ENCODE results near the gene CDK9. TPM values are rescaled to one million over a fixed set of nuclear protein-coding genes. Genes with fewer than 3 reads are reported as not detected.

The CDK9 gene
- total and polyA plus RNA-seq, 2 of the 4 experiments (the other 2 are of a cell fraction), result 30.3 to 49.9 TPM

DNA sequence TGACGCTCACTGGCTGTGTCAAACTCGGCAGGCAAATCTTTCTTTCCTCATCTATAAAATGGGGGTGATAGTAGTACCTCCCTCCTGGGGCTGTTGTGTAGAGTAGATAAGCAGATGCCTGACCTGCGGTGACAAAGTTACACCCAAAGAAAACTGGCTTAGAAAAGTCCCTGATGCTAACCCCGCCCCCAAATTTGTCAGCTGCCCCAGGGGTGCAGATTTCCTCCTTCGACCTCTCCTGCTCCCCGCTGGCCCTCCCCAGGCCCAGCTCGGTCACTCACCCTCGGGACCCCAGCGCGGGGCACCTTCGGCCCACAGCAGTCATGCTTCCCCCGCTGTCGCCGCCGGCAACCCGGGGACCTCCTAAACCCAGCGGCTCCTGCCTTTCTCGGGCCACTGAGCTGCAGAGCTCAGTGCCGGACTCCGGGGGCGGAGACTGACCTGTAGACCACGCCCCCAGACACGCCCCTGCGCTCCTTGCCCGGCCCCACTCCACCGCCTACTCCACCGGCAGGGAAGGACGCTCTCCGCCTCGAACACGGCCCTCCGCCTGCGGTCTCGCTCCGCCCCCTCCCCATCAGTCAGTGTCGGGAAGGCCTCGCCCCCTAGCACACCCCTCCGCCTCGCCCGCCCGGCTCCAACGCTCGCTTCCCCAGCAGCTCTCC is 14.8 kb upstream of the CDK9 start:
- peaks cover 2% of the 10 kb centered on the region; the same call in 1 of the 2 replicates for H3K4me1 ChIP-seq (ENCODE audit: control insufficient read depth, insufficient read depth, low read length)
- intact Hi-C loops (cut with micrococcal nuclease), result no loop called here
- peak; percentile 95 for DNase-seq
- in situ Hi-C loops (cut with MboI; ENCODE audit: low sequenced_read_pairs), result no loop called here
- no peak overlapping the region for H3K14ac ChIP-seq (replicated peaks; ENCODE audit: low read depth, low read length)
- H3K27me3 ChIP-seq (ENCODE audit: control insufficient read depth, insufficient read depth, low read length), result peaks cover 3% of the 10 kb centered on the region
- H3K18ac ChIP-seq (ENCODE audit: low read depth, low read length), result no peak overlapping the region
- no peak overlapping the region for H3K4ac ChIP-seq (ENCODE audit: low read depth, low read length)
- no peak overlapping the region for H3K27ac ChIP-seq (ENCODE audit: insufficient read depth, low read length)
- no peak overlapping the region for H3K23ac ChIP-seq (ENCODE audit: low read depth, low read length)
- no peak overlapping the region for H3K9ac ChIP-seq (ENCODE audit: low read depth, low read length)
- no peaks in the 10 kb centered on the region; the same call in 1 of the 2 replicates for H3K9me1 ChIP-seq (ENCODE audit: insufficient read depth, low read length)
- H2BK120ac ChIP-seq (ENCODE audit: low read depth, low read length), result no peak overlapping the region
- 1% methylated on average over 35 of the region's 43 CpGs; no CpG with 5 or more reads in 1 of the 2 experiments for WGBS, 2 experiments (ENCODE audit: extremely low coverage in 2 of 2, insufficient read length in 1 of 2)
- peak overlapping the region; percentile 71 for H3K4me2 ChIP-seq (ENCODE audit: low read depth, low read length)
- no peaks in the 10 kb centered on the region for H3K9me3 ChIP-seq (ENCODE audit: control insufficient read depth, insufficient read depth, low read length)
- POLR2A ChIA-PET (ENCODE audit: unreplicated experiment), result interaction anchor here (0.8 kb wide), 1 partner anchor 22 kb away, joined by 3 read pairs; no protein-coding TSS in a partner anchor
- no peaks in the 10 kb centered on the region for H3K79me1 ChIP-seq (ENCODE audit: low read depth in 1 of 2, low read length in 2 of 2)
- peak; percentile 99 for ATAC-seq (ENCODE audit: low read depth)
- H4K20me1 ChIP-seq (ENCODE audit: insufficient read depth, low read length), result no peaks in the 10 kb centered on the region
- BruUV-seq (replicated peaks), result no TSS peak
- H2BK15ac ChIP-seq (ENCODE audit: low read depth, low read length), result no peak overlapping the region
- H3K36me3 ChIP-seq (ENCODE audit: control insufficient read depth, insufficient read depth, low read length), result no peaks in the 10 kb centered on the region
- CTCF ChIA-PET, result no interaction called here
- no peak overlapping the region for H2BK20ac ChIP-seq (ENCODE audit: low read depth, low read length)
- TF ChIP-seq MAZ (IDR thresholded peaks at IDR 0.05; ENCODE audit: borderline replicate concordance, low read depth, low read length) (peak; percentile 94; the same call in 1 of the 2 replicates), MAFK (IDR thresholded peaks at IDR 0.05; ENCODE audit: low read depth, low read length) (no peak)
- H4K91ac ChIP-seq (ENCODE audit: insufficient read depth, low read depth, low read length), result no peak overlapping the region
- dilution Hi-C loops (cut with HindIII; ENCODE audit: low sequenced_read_pairs, unreplicated experiment), result no loop called here
- peak overlapping the region; percentile 94 for H2AFZ ChIP-seq (replicated peaks; ENCODE audit: low read length, poor library complexity)
- H2AK9ac ChIP-seq (replicated peaks; ENCODE audit: low read depth, low read length, poor library complexity), result peak overlapping the region; percentile 62
- no peak overlapping the region for H2BK5ac ChIP-seq (ENCODE audit: low read depth, low read length, poor library complexity, severe bottlenecking)
- no peak overlapping the region for H2AK5ac ChIP-seq (ENCODE audit: low read depth, low read length)
- H3K4me3 ChIP-seq (ENCODE audit: insufficient read depth, low read depth, low read length), result peak overlapping the region; percentile 31
- no peak overlapping the region for H3K56ac ChIP-seq (ENCODE audit: extremely low read depth, insufficient read depth, low read length)
- H4K8ac ChIP-seq (ENCODE audit: low read depth in 2 of 2, low read length in 2 of 2), result no peak overlapping the region
- no peak overlapping the region for H4K5ac ChIP-seq (ENCODE audit: low read depth, low read length)
